ENCODE results near the gene EGR4. TPM values are rescaled to one million over a fixed set of nuclear protein-coding genes. Genes with fewer than 3 reads are reported as not detected.

Gene EGR4
- total RNA-seq, 6 experiments from 2014 or later: not detected

DNA sequence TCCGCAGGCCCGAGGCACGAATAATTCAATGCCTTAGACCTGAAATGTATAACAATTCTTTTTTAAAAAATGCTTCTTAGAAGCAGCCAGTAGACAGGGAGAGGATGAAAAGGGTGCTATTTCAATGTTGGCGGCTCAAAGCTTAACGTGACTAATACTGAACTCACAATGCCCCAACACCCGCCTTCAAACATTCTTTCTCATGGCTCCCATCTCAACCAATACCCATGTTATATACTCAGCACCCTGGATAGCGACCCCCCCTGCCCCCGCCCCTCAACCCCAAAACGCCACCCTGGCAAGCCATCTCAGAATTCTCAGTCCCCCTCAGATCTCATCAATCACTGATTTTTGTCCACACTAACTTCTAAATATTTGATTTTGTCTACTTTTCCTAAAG lies 13.5 kb downstream of the EGR4 start:
- peaks cover 0 to 3% (median 1%) of the 10 kb centered on the region in 4 donors for H3K4me1 ChIP-seq
- H3K27ac ChIP-seq: no peak overlapping the region
- ATAC-seq (no peak), DNase-seq (no peak)
- H3K27me3 ChIP-seq: no peaks in the 10 kb centered on the region
- no peaks in the 10 kb centered on the region for H3K36me3 ChIP-seq
- no peaks in the 10 kb centered on the region for H3K9me3 ChIP-seq
- intact Hi-C loops (cut with DNase I): no loop called here
- no peak overlapping the region for H3K4me3 ChIP-seq
- WGBS (ENCODE audit: insufficient coverage, low coverage, low lambda C conversion rate, missing lambda C conversion rate): 69% methylated on average over 9 of the region's 9 CpGs
- TF ChIP-seq POLR2A (IDR thresholded peaks at IDR 0.05): no peak
- TF ChIP-seq, protein P1, sequence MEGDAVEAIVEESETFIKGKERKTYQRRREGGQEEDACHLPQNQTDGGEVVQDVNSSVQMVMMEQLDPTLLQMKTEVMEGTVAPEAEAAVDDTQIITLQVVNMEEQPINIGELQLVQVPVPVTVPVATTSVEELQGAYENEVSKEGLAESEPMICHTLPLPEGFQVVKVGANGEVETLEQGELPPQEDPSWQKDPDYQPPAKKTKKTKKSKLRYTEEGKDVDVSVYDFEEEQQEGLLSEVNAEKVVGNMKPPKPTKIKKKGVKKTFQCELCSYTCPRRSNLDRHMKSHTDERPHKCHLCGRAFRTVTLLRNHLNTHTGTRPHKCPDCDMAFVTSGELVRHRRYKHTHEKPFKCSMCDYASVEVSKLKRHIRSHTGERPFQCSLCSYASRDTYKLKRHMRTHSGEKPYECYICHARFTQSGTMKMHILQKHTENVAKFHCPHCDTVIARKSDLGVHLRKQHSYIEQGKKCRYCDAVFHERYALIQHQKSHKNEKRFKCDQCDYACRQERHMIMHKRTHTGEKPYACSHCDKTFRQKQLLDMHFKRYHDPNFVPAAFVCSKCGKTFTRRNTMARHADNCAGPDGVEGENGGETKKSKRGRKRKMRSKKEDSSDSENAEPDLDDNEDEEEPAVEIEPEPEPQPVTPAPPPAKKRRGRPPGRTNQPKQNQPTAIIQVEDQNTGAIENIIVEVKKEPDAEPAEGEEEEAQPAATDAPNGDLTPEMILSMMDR (IDR thresholded peaks at IDR 0.05): no peak

GRCh38 chr2:73272270-73272669 lies 21.1 kb downstream of the EGR4 start:
- Histone ChIP-seq H3K27me3 (peaks cover 0 to 6% of the 10 kb centered on the region in 2 donors), H3K36me3 (no peaks in the 10 kb centered on the region), H3K4me1 (peaks cover 0 to 6% (median 0%) of the 10 kb centered on the region in 4 donors), H3K9me3 (no peaks in the 10 kb centered on the region), H3K4me3 (no peak overlapping the region), H3K27ac (no peak overlapping the region)
- intact Hi-C loops (cut with DNase I): no loop called here
- DNase-seq (no peak), ATAC-seq (no peak)
- 83% methylated on average over 1 of the region's 1 CpG for WGBS (ENCODE audit: insufficient coverage, low coverage, low lambda C conversion rate, missing lambda C conversion rate)
- TF ChIP-seq POLR2A (IDR thresholded peaks at IDR 0.05): no peak
- TF ChIP-seq, protein P1 (IDR thresholded peaks at IDR 0.05): no peak

DNA sequence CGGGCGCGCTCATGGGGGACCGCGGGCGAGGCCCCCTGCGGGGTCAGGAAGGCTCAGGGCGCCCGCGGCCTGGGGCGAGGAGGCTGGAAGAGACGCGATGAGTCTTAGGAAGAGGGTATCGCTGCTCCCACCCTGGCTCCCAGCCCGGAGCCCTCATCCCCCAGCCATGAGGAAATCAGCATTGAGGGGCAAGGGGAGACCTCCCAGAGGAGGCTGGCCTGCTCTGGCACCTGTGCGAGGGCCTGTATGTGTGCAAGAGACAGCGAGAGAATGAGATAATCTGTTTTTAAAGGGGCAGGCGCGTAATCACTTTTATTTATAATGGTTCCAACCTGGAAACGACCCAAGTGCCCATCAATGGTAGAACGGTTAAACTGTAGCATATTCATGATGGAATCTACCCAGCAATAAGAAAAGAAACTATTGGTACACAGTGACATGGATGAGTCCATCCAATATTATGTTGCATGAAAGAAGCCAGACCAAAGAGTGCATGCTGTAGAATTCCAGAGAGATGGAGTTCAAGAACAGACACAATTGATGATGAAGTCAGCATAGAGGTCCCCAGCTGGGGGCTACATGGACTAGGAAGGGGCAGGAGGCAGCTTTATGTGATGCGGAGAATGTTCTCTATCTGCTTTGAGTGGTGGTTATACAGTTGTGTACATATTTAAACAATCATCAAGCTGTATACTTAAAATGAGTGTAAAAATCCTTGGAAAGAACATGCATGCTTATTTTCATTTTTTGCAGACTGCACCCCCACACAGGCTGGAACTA lies 23.5 kb downstream of the EGR4 start:
- intact Hi-C loops (cut with DNase I): no loop called here
- no peaks in the 10 kb centered on the region for H3K36me3 ChIP-seq
- H3K4me1 ChIP-seq: peaks cover 0 to 6% (median 0%) of the 10 kb centered on the region in 4 donors
- ATAC-seq (no peak), DNase-seq (no peak)
- H3K27me3 ChIP-seq: peaks cover 0 to 6% of the 10 kb centered on the region in 2 donors
- no peaks in the 10 kb centered on the region for H3K9me3 ChIP-seq
- TF ChIP-seq, protein P1 (IDR thresholded peaks at IDR 0.05): no peak
- TF ChIP-seq POLR2A (IDR thresholded peaks at IDR 0.05): no peak
- WGBS (ENCODE audit: insufficient coverage, low coverage, low lambda C conversion rate, missing lambda C conversion rate): 31% methylated on average over 18 of the region's 22 CpGs
- H3K4me3 ChIP-seq: peak overlapping the region in 1 of 3 donors; percentile 24
- no peak overlapping the region for H3K27ac ChIP-seq

GRCh38 chr2:73268830-73269685 lies 24.3 kb downstream of the EGR4 start:
- no peaks in the 10 kb centered on the region for H3K9me3 ChIP-seq
- peak overlapping the region in 1 of 3 donors; percentile 24 for H3K4me3 ChIP-seq
- ATAC-seq (peak in 3 of 4 donors; percentile 27 to 61 (median 42)), DNase-seq (peak in 2 of 3 donors; percentile 26 to 55)
- intact Hi-C loops (cut with DNase I): no loop called here
- H3K27ac ChIP-seq: no peak overlapping the region
- no peaks in the 10 kb centered on the region for H3K36me3 ChIP-seq
- 19% methylated on average over 9 of the region's 113 CpGs for WGBS (ENCODE audit: insufficient coverage, low coverage, low lambda C conversion rate, missing lambda C conversion rate)
- TF ChIP-seq, protein P1 (IDR thresholded peaks at IDR 0.05): peak in 1 of 4 donors; percentile 6
- TF ChIP-seq POLR2A (IDR thresholded peaks at IDR 0.05): no peak
- peaks cover 0 to 6% of the 10 kb centered on the region in 2 donors for H3K27me3 ChIP-seq
- H3K4me1 ChIP-seq: peaks cover 0 to 6% (median 0%) of the 10 kb centered on the region in 4 donors

Measured in right lobe of liver (tissue), 6 donors.